HPDE6-E6E7 (cell line): ENCODE data around the gene RRAD.
"Not testable (repeated sequence)": the region's sequence is repeated elsewhere in the genome, so short reads cannot be mapped to it uniquely, and the experiment has no call there.

Experiments
- DNase-seq: peaks from one replicate; pipeline ENCODE4 v3.0.0; 2011; ENCODE audit warnings: missing footprints; ENCODE audit errors: extremely low spot score

RRAD gene

GRCh38 chr16:66950971-66951790, 25.8 kb upstream of the RRAD start:
- DNase-seq = no peak

- no peak for DNase-seq
These were observed 25.1 kb upstream of the RRAD start for GRCh38 chr16:66950437-66950836.

GRCh38 chr16:66949472-66949871, 24.1 kb upstream of the RRAD start:
- no peak for DNase-seq

DNA sequence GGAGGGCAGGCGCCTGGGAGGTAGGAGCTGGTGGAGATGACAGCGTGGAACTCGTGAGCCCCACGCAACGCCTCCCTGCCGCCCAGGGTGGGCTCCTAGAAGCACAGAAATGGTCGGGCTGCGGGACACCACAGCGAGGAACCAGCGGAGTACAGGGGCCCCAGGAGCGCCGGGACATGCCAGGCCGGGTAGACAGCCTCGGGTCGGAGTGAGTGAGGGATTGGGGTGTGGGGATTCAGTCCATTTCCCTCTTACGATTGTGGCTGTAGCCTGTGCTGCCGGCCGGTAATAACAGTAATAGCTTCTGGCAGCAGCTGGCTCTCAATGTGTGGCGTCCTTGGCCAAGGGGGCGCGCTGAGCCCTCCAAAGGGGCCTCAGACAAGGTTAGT, 23.5 kb upstream of the RRAD start:
- DNase-seq = no peak

- no peak for DNase-seq
These were observed 22.9 kb upstream of the RRAD start for GRCh38 chr16:66948134-66948836.

DNA sequence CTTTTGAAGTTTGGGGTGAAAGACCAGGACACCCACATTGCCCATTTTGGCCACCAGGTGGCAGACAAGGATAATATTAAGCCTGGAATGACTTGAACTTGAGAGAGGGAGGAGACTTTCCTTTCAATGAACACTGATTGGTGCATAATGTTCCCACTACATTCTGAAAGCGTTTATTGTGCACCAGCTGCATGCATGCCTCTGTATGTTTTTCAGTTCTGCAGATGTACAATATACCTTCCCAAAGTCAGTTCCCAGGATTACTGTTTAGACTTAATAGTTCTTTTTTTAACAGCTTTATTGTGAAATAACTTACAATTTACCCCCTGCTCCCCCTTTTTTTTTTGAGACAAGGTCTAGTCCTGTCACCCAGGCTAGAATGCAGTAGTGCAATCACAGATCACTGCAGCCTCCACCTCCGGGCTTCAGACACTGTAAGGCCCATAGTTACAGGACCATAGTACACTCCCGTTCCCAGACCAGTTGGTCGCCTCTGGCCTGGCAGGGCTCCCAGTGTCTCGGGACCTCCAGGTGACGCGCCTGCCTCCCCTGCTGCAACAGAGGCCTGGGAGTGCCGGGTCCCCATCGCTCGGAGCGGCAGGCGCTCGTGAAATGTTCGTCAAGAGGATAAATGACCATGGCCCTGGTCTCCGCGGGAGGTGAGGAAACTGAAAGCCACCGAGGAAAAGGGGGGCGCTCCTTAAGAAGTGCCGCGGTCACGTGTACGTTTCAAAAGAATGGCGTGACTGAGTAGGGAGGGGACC, 22.1 kb upstream of the RRAD start:
- peak; percentile 92 for DNase-seq

GRCh38 chr16:66946974-66947301, 21.6 kb upstream of the RRAD start:
- DNase-seq = no peak

GRCh38 chr16:66946541-66946940, 21.2 kb upstream of the RRAD start:
- no peak for DNase-seq

DNA sequence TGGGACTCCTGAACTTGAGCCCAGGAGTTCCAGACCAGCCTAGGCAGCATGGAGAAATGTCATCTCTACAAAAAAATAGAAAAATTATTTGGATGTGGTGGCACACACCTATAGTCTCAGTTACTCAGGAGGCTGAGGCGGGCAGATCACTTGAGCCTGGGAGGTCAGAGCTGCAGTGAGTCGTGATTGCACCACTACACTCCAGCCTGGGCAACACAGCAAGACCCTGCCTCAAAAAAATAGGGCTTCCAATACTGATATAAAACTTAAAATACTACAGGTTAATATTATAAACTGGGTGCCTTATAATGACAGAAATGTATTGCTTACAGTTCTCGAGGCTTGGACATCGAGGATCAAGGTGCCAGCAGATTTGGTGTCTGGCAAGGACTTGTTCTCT, 20.6 kb upstream of the RRAD start:
- DNase-seq = no peak

DNA sequence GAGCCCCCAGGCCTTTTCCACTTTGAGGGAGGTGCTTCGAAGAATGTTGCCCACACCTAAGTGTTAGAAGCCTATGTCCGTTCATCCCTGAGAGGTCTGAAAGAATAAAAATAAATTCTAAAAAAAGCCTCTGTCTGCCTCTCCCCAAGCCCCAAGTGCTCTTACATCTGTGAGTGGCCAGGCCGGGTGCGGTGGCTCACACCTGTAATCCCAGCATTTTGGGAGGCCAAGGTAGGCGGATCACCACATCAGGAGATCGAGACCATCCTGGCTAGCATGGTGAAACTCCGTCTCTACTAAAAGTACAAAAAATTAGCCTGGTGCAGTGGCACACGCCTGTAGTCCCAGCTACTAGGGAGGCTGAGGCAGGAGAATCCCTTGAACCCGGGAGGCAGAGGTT, 19.6 kb upstream of the RRAD start:
- DNase-seq = not testable (repeated sequence)

GRCh38 chr16:66944054-66944441, 18.7 kb upstream of the RRAD start:
- DNase-seq = no peak

- no peak for DNase-seq
These were observed 18.2 kb upstream of the RRAD start for GRCh38 chr16:66943426-66944053.

- no peak for DNase-seq
These were observed 17.6 kb upstream of the RRAD start for GRCh38 chr16:66942981-66943380.

- no peak for DNase-seq
These were observed 14.9 kb upstream of the RRAD start for GRCh38 chr16:66940236-66940635.

- DNase-seq = no peak
These were observed 14.0 kb upstream of the RRAD start for GRCh38 chr16:66939366-66939765.

GRCh38 chr16:66937725-66938337, 12.5 kb upstream of the RRAD start:
- DNase-seq = no peak

- DNase-seq = no peak
These were observed 11.7 kb upstream of the RRAD start for GRCh38 chr16:66936889-66937554.

- DNase-seq = no peak
These were observed 11.1 kb upstream of the RRAD start for GRCh38 chr16:66936462-66936861.

DNA sequence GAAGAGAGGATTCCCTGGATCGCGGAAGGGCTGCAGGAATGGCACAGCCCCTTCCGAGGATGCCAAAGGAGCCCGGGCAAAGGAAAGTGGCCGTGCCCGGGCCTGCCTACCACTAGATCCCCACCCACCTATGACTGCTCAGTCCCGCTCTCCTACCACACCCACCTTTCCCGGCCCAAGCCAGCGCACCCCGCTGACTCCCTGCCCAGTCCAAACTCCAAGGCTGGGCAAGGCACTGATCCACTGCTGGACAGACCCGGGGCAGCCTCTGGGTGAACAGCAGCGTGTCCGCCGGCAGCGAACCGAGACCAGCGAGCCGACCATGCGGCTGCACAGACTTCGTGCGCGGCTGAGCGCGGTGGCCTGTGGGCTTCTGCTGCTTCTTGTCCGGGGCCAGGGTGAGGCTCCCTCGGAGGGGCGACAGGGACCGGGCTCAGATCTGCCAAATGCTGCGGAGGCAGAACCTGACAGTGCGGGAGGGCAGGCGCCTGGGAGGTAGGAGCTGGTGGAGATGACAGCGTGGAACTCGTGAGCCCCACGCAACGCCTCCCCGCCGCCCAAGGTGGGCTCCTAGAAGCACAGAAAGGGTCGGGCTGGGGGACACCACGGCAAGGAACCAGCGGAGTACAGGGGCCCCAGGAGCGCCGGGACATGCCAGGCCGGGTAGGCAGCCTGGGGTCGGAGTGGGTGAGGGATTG, 10.1 kb upstream of the RRAD start, which contains the start of gene CES2:
CES2 (plus strand) TSS at position 203 of the 698 bp plus-strand sequence; CDS start at position 323, 120 bp downstream.
- peak; percentile 96 for DNase-seq

- not testable (repeated sequence) for DNase-seq
These were observed 9.5 kb upstream of the RRAD start for GRCh38 chr16:66934839-66935313.
